Muscle layer of colon (tissue), 2 donors: ENCODE data around the gene NONO.
A peak's percentile ranks its signal among the peaks of the same experiment; 100 is the strongest.
"Not testable (repeated sequence)": the region's sequence is repeated elsewhere in the genome, so short reads cannot be mapped to it uniquely, and the experiment has no call there.

ENCODE experiments used
- H3K27ac ChIP-seq: one replicate; pipeline ENCODE4 v1.7.0; 2013; ENCODE audit warnings: low read depth, mild to moderate bottlenecking, low read length, moderate library complexity
- H3K27me3 ChIP-seq, 2 donors: one replicate each; pipeline ENCODE4 v1.7.0; 2013; ENCODE audit warnings: low read length in 2 of 2, mild to moderate bottlenecking in 2 of 2; ENCODE audit not compliant: insufficient read depth in 2 of 2, control insufficient read depth in 1 of 2
- H3K36me3 ChIP-seq: one replicate; pipeline ENCODE4 v1.7.0; 2013; ENCODE audit warnings: mild to moderate bottlenecking, low read length; ENCODE audit not compliant: insufficient read depth
- H3K4me1 ChIP-seq: one replicate; pipeline ENCODE4 v1.7.0; 2013; ENCODE audit warnings: mild to moderate bottlenecking, low read length; ENCODE audit not compliant: insufficient read depth
- H3K4me3 ChIP-seq, 2 donors: one replicate each; pipeline ENCODE4 v1.7.0; 2013; ENCODE audit warnings: low read length in 2 of 2, low read depth in 1 of 2, mild to moderate bottlenecking in 1 of 2, moderate library complexity in 1 of 2
- H3K9ac ChIP-seq: one replicate; pipeline ENCODE4 v1.7.0; 2013; ENCODE audit warnings: low read length
- H3K9me3 ChIP-seq: one replicate; pipeline ENCODE4 v1.7.0; 2013; ENCODE audit warnings: mild to moderate bottlenecking, low read length
- donor health status: abdominal sarcoma.
- donor health status: Adenocarcinoma of cecum.

Gene NONO

GRCh38 chrX:71291381-71291780, 7.9 kb downstream of the NONO start:
- no peak overlapping the region for H3K9ac ChIP-seq
- H3K27ac ChIP-seq = no peak overlapping the region
- no peaks in the 10 kb centered on the region for H3K27me3 ChIP-seq
- H3K36me3 ChIP-seq = peaks cover 35% of the 10 kb centered on the region
- peaks cover 5% of the 10 kb centered on the region for H3K4me1 ChIP-seq
- no peak overlapping the region for H3K4me3 ChIP-seq
- H3K9me3 ChIP-seq = no peaks in the 10 kb centered on the region

- Histone ChIP-seq H3K4me3 (no peak overlapping the region), H3K4me1 (peaks cover 5% of the 10 kb centered on the region), H3K27me3 (no peaks in the 10 kb centered on the region), H3K9ac (no peak overlapping the region), H3K27ac (no peak overlapping the region), H3K9me3 (no peaks in the 10 kb centered on the region), H3K36me3 (peaks cover 49% of the 10 kb centered on the region)
Measured at GRCh38 chrX:71292669-71293365, 9.4 kb downstream of the NONO start.

- Histone ChIP-seq H3K9ac (no peak overlapping the region), H3K27ac (no peak overlapping the region), H3K9me3 (peaks cover 3% of the 10 kb centered on the region), H3K4me3 (no peak overlapping the region), H3K36me3 (peaks cover 44% of the 10 kb centered on the region), H3K4me1 (no peaks in the 10 kb centered on the region), H3K27me3 (no peaks in the 10 kb centered on the region)
Measured at GRCh38 chrX:71296806-71297205, 13.4 kb downstream of the NONO start.

- no peak overlapping the region for H3K27ac ChIP-seq
- no peak overlapping the region for H3K9ac ChIP-seq
- H3K4me1 ChIP-seq = peaks cover 9% of the 10 kb centered on the region
- peaks cover 36% of the 10 kb centered on the region for H3K36me3 ChIP-seq
- H3K9me3 ChIP-seq = peaks cover 3% of the 10 kb centered on the region
- H3K27me3 ChIP-seq = no peaks in the 10 kb centered on the region
- no peak overlapping the region for H3K4me3 ChIP-seq
Measured at GRCh38 chrX:71298119-71298518, 14.7 kb downstream of the NONO start.

GRCh38 chrX:71300064-71300463, 16.6 kb downstream of the NONO start:
- H3K9ac ChIP-seq, H3K27ac ChIP-seq, H3K27me3 ChIP-seq, H3K9me3 ChIP-seq, H3K4me3 ChIP-seq: not testable (repeated sequence)
- Histone ChIP-seq H3K4me1 (peaks cover 16% of the 10 kb centered on the region), H3K36me3 (peaks cover 25% of the 10 kb centered on the region)

- not testable (repeated sequence) for H3K27me3 ChIP-seq, H3K27ac ChIP-seq
Measured at GRCh38 chrX:71300495-71300894, 17.1 kb downstream of the NONO start.

GRCh38 chrX:71301195-71301924, 17.9 kb downstream of the NONO start, which contains the start of gene ITGB1BP2:
TSS of gene ITGB1BP2 (plus strand) at chrX:71301750. CDS start at chrX:71301807, 57 bp downstream.
- peak within 1 kb of the TSS; percentile 55 for H3K9ac ChIP-seq
- H3K4me1 ChIP-seq = peaks cover 16% of the 10 kb centered on the region
- H3K9me3 ChIP-seq = peaks cover 3% of the 10 kb centered on the region
- peak within 1 kb of the TSS; percentile 80 for H3K27ac ChIP-seq
- peaks cover 23% of the 10 kb centered on the region for H3K36me3 ChIP-seq
- H3K27me3 ChIP-seq = no peaks in the 10 kb centered on the region
- H3K4me3 ChIP-seq = peak within 1 kb of the TSS; percentile 8 to 55

More at GRCh38 chrX:71300495-71300894, 17.1 kb downstream of the NONO start:
- not testable (repeated sequence) for H3K4me3 ChIP-seq, H3K9me3 ChIP-seq, H3K9ac ChIP-seq
- Histone ChIP-seq H3K36me3 (peaks cover 25% of the 10 kb centered on the region), H3K4me1 (peaks cover 16% of the 10 kb centered on the region)

GRCh38 chrX:71302461-71303213, 19.2 kb downstream of the NONO start:
- H3K9ac ChIP-seq = peak overlapping the region; percentile 55
- peaks cover 11% of the 10 kb centered on the region for H3K36me3 ChIP-seq
- H3K9me3 ChIP-seq = peaks cover 3% of the 10 kb centered on the region
- H3K27ac ChIP-seq = peak overlapping the region; percentile 44
- peak overlapping the region; percentile 8 to 55 for H3K4me3 ChIP-seq
- no peaks in the 10 kb centered on the region for H3K27me3 ChIP-seq
- peaks cover 16% of the 10 kb centered on the region for H3K4me1 ChIP-seq

- peaks cover 16% of the 10 kb centered on the region for H3K4me1 ChIP-seq
- H3K9me3 ChIP-seq = peaks cover 3% of the 10 kb centered on the region
- no peaks in the 10 kb centered on the region for H3K27me3 ChIP-seq
- no peak overlapping the region for H3K4me3 ChIP-seq
- no peaks in the 10 kb centered on the region for H3K36me3 ChIP-seq
- no peak overlapping the region for H3K27ac ChIP-seq
- H3K9ac ChIP-seq = no peak overlapping the region
Measured at GRCh38 chrX:71304561-71304960, 21.1 kb downstream of the NONO start.

GRCh38 chrX:71315917-71316316, 32.5 kb downstream of the NONO start:
- Histone ChIP-seq H3K4me1 (no peaks in the 10 kb centered on the region), H3K27me3 (no peaks in the 10 kb centered on the region), H3K4me3 (no peak overlapping the region), H3K9me3 (no peaks in the 10 kb centered on the region), H3K9ac (no peak overlapping the region), H3K36me3 (no peaks in the 10 kb centered on the region), H3K27ac (no peak overlapping the region)

- not testable (repeated sequence) for H3K27ac ChIP-seq, H3K4me1 ChIP-seq, H3K4me3 ChIP-seq, H3K36me3 ChIP-seq, H3K9me3 ChIP-seq, H3K9ac ChIP-seq, H3K27me3 ChIP-seq
Measured at GRCh38 chrX:71316959-71317358, 33.5 kb downstream of the NONO start.
